ENCODE data around the gene ITGBL1. TPM values are rescaled to one million over a fixed set of nuclear protein-coding genes. Genes with fewer than 3 reads are reported as not detected.

The ITGBL1 gene
- total and polyA plus RNA-seq, 2 of the 13 experiments (the other 11 are each of a cell fraction or from before 2014, with no cell fraction given): 0.02 TPM; not detected in 1

GRCh38 chr13:101424381-101425155 is 27.9 kb upstream of the ITGBL1 start:
- no peak overlapping the region for H3K4me3 ChIP-seq (replicated peaks in 1 of 3; ENCODE audit: insufficient read depth in 1 of 3, low read depth in 2 of 3, low read length in 3 of 3)
- H3K9me3 ChIP-seq (ENCODE audit: low read length): no peaks in the 10 kb centered on the region
- H3K27ac ChIP-seq (ENCODE audit: extremely low read length, insufficient read depth, low read length): no peak overlapping the region
- H3K27me3 ChIP-seq (ENCODE audit: control insufficient read depth in 1 of 2, insufficient read depth in 2 of 2, low read length in 2 of 2): no peaks in the 10 kb centered on the region
- peak; percentile 17 for DNase-seq (ENCODE audit: low spot score)
- H2AFZ ChIP-seq (ENCODE audit: low read length): no peak overlapping the region
- no peak for FAIRE-seq
- in situ Hi-C loops (cut with HindIII; ENCODE audit: extremely low pct_ligation_motif_present, low pct_unique_long_range_greater_than_20kb) (no loop called here), intact Hi-C loops (cut with micrococcal nuclease; ENCODE audit: unreplicated experiment) (no loop called here)
- peak; percentile 71 for ATAC-seq
- H4K20me1 ChIP-seq (ENCODE audit: insufficient read depth, low read length): no peaks in the 10 kb centered on the region
- ChIA-PET CTCF (ENCODE audit: low intra/inter-chr PET ratio, low total read pairs) (no interaction called here), POLR2A (no interaction called here)
- TF ChIP-seq BHLHE40 (IDR thresholded peaks at IDR 0.05; ENCODE audit: low read length) (peak; percentile 61), ZNF761 (CRISPR knock-in tag; conservative IDR thresholded peaks at IDR 0.05) (no peak)
- H3K4me1 ChIP-seq (ENCODE audit: insufficient read depth, low read length): peaks cover 13% of the 10 kb centered on the region
- BruUV-seq (replicated peaks): no TSS peak
- 3% methylated on average over 6 of the region's 6 CpGs for WGBS (ENCODE audit: low lambda C conversion rate)
- H3K4me2 ChIP-seq (ENCODE audit: low read depth, low read length): no peak overlapping the region
- H3K79me2 ChIP-seq (ENCODE audit: insufficient read depth, low read length): no peaks in the 10 kb centered on the region
- H3K36me3 ChIP-seq (replicated peaks in 1 of 2; ENCODE audit: control insufficient read depth in 1 of 2, insufficient read depth in 2 of 2, low read length in 2 of 2): no peaks in the 10 kb centered on the region
- H3K9ac ChIP-seq (ENCODE audit: insufficient read depth, low read depth, low read length): no peak overlapping the region

GRCh38 chr13:101425156-101425471 is 27.4 kb upstream of the ITGBL1 start:
- no peak overlapping the region for H2AFZ ChIP-seq (ENCODE audit: low read length)
- no peak overlapping the region for H3K4me2 ChIP-seq (ENCODE audit: low read depth, low read length)
- TF ChIP-seq ZNF17 (CRISPR knock-in tag; IDR thresholded peaks at IDR 0.05) (no peak), RFXAP (CRISPR knock-in tag; IDR thresholded peaks at IDR 0.05; ENCODE audit: borderline replicate concordance) (no peak), MAFG (CRISPR knock-in tag; IDR thresholded peaks at IDR 0.05) (no peak), SKI (IDR thresholded peaks at IDR 0.05; ENCODE audit: partially characterized antibody) (no peak), YEATS2 (CRISPR knock-in tag; IDR thresholded peaks at IDR 0.05; ENCODE audit: borderline replicate concordance) (no peak), RFX1 (IDR thresholded peaks at IDR 0.05) (no peak), THYN1 (CRISPR knock-in tag; IDR thresholded peaks at IDR 0.05; ENCODE audit: borderline replicate concordance, low read depth) (no peak), BRF2 (CRISPR knock-in tag; IDR thresholded peaks at IDR 0.05) (no peak), NCOA5 (CRISPR knock-in tag; IDR thresholded peaks at IDR 0.05) (no peak), CHCHD3 (CRISPR knock-in tag; IDR thresholded peaks at IDR 0.05) (no peak), FOXP4 (CRISPR knock-in tag; IDR thresholded peaks at IDR 0.05) (no peak), PLRG1 (conservative IDR thresholded peaks at IDR 0.05) (no peak)
- TF ChIP-seq, protein P1, sequence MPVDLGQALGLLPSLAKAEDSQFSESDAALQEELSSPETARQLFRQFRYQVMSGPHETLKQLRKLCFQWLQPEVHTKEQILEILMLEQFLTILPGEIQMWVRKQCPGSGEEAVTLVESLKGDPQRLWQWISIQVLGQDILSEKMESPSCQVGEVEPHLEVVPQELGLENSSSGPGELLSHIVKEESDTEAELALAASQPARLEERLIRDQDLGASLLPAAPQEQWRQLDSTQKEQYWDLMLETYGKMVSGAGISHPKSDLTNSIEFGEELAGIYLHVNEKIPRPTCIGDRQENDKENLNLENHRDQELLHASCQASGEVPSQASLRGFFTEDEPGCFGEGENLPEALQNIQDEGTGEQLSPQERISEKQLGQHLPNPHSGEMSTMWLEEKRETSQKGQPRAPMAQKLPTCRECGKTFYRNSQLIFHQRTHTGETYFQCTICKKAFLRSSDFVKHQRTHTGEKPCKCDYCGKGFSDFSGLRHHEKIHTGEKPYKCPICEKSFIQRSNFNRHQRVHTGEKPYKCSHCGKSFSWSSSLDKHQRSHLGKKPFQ (CRISPR knock-in tag; IDR thresholded peaks at IDR 0.05; ENCODE audit: insufficient replicate concordance): no peak

More at GRCh38 chr13:101425156-101425471, 27.4 kb upstream of the ITGBL1 start:
- H3K4me1 ChIP-seq (ENCODE audit: insufficient read depth, low read length): peaks cover 13% of the 10 kb centered on the region
- no peak overlapping the region for H3K27ac ChIP-seq (ENCODE audit: extremely low read length, insufficient read depth, low read length)
- H3K79me2 ChIP-seq (ENCODE audit: insufficient read depth, low read length): no peaks in the 10 kb centered on the region
- FAIRE-seq (no peak), ATAC-seq (no peak), DNase-seq (ENCODE audit: low spot score) (no peak)
- in situ Hi-C loops (cut with HindIII; ENCODE audit: extremely low pct_ligation_motif_present, low pct_unique_long_range_greater_than_20kb): no loop called here
- intact Hi-C loops (cut with micrococcal nuclease; ENCODE audit: unreplicated experiment): no loop called here
- H3K9ac ChIP-seq (ENCODE audit: insufficient read depth, low read depth, low read length): no peak overlapping the region
- H4K20me1 ChIP-seq (ENCODE audit: insufficient read depth, low read length): no peaks in the 10 kb centered on the region
- H3K27me3 ChIP-seq (ENCODE audit: control insufficient read depth in 1 of 2, insufficient read depth in 2 of 2, low read length in 2 of 2): 0 out of 5 replicates have a peak, but pooled peaks cover 0 to 1% of the 10 kb centered on the region in 2 experiments
- WGBS (ENCODE audit: low lambda C conversion rate): 62% methylated on average over 1 of the region's 3 CpGs
- no TSS peak for BruUV-seq (replicated peaks)
- H3K36me3 ChIP-seq (replicated peaks in 1 of 2; ENCODE audit: control insufficient read depth in 1 of 2, insufficient read depth in 2 of 2, low read length in 2 of 2): no peaks in the 10 kb centered on the region
- POLR2A ChIA-PET: no interaction called here
- no peak overlapping the region for H3K4me3 ChIP-seq (replicated peaks in 1 of 3; ENCODE audit: insufficient read depth in 1 of 3, low read depth in 2 of 3, low read length in 3 of 3)
- no peaks in the 10 kb centered on the region for H3K9me3 ChIP-seq (ENCODE audit: low read length)
- CTCF ChIA-PET (ENCODE audit: low intra/inter-chr PET ratio, low total read pairs): no interaction called here

Measured in HepG2 (cell line).